BE2C (cell line): ENCODE measurements around the gene SYT14.
"Not testable (repeated sequence)": the region's sequence is repeated elsewhere in the genome, so short reads cannot be mapped to it uniquely, and the experiment has no call there.

Experiments used
- DNase-seq: peaks from one replicate; pipeline ENCODE4 v3.0.0-alpha.2; 2020
- H3K27me3 ChIP-seq: fragments of 250-450 bp; sonication (Bioruptor Pico); 2 replicates; pipeline ENCODE4 v1.5.1; 2020; ENCODE audit warnings: mild to moderate bottlenecking
- H3K36me3 ChIP-seq: fragments of 250-450 bp; sonication (Bioruptor Pico); 2 replicates; pipeline ENCODE4 v1.5.1; 2020; ENCODE audit warnings: mild to moderate bottlenecking
- H3K4me1 ChIP-seq: fragments of 250-450 bp; sonication (Bioruptor Pico); 2 replicates; pipeline ENCODE4 v1.5.1; 2020
- H3K4me3 ChIP-seq: 2 replicates; pipeline ENCODE4 v1.5.1; 2011; ENCODE audit warnings: low read depth, low read length
- H3K9me3 ChIP-seq: fragments of 250-450 bp; sonication (Bioruptor Pico); 2 replicates; pipeline ENCODE4 v1.5.1; 2020
- CTCF ChIP-seq: IDR thresholded peaks from 2 replicates; pipeline ENCODE4 v1.5.1; 2012; ENCODE audit warnings: mild to moderate bottlenecking, low read depth, low read length

The SYT14 gene

GRCh38 chr1:210170220-210170619 lies 232.2 kb downstream of the SYT14 start:
- no peaks in the 10 kb centered on the region for H3K9me3 ChIP-seq
- H3K36me3 ChIP-seq: no peaks in the 10 kb centered on the region
- no peaks in the 10 kb centered on the region for H3K4me1 ChIP-seq
- no peak for TF ChIP-seq CTCF
- no peak for DNase-seq
- no peak overlapping the region for H3K4me3 ChIP-seq
- no peaks in the 10 kb centered on the region for H3K27me3 ChIP-seq

GRCh38 chr1:210174133-210174532 lies 236.1 kb downstream of the SYT14 start:
- no peak for DNase-seq
- Histone ChIP-seq H3K4me1 (peaks cover 3% of the 10 kb centered on the region; the same call in 1 of the 2 replicates), H3K36me3 (no peaks in the 10 kb centered on the region), H3K4me3 (no peak overlapping the region), H3K27me3 (no peaks in the 10 kb centered on the region), H3K9me3 (no peaks in the 10 kb centered on the region)
- TF ChIP-seq CTCF: no peak

- no peak overlapping the region for H3K4me3 ChIP-seq
- no peaks in the 10 kb centered on the region for H3K9me3 ChIP-seq
- DNase-seq: no peak
- H3K27me3 ChIP-seq: no peaks in the 10 kb centered on the region
- H3K36me3 ChIP-seq: no peaks in the 10 kb centered on the region
- no peaks in the 10 kb centered on the region for H3K4me1 ChIP-seq
- peak; percentile 27 for TF ChIP-seq CTCF
Observed at GRCh38 chr1:210185063-210185462, 247.0 kb downstream of the SYT14 start.

DNA sequence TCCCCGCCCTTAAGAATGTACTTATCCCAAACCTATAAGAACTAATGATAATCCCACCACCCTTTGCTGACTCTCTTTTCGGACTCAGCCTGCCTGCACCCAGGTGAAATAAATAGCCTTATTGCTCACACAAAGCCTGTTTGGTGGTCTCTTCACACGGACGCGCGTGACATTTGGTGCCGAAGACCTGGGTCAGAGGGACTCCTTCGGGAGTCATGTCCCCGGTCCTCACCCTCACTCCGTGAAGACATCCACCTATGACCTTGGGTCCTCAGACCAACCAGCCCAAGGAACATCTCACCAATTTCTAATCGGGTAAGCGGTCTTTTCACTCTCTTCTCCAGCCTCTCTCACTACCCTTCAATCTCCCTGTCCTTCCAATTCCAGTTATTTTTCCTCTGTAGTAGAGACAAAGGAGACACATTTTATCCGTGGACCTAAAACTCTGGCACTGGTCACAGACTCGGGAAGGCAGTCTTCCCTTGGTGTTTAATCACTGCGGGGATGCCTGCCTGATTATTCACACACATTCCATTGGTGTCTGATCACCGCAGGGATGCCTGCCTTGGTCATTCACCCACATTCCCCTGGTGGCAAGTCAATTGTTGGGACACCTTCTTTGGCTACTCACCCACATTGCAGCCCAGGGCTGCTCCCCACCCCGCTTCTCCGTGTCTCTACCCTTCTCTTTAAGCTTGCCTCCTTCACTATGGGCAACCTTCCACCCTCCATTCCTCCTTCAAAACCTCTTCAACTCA lies 250.0 kb downstream of the SYT14 start:
- not testable (repeated sequence) for DNase-seq, H3K4me3 ChIP-seq

GRCh38 chr1:210189426-210189825 lies 251.4 kb downstream of the SYT14 start:
- TF ChIP-seq CTCF: no peak
- no peak overlapping the region for H3K4me3 ChIP-seq
- H3K36me3 ChIP-seq: no peaks in the 10 kb centered on the region
- no peak for DNase-seq
- no peaks in the 10 kb centered on the region for H3K4me1 ChIP-seq
- no peaks in the 10 kb centered on the region for H3K27me3 ChIP-seq
- H3K9me3 ChIP-seq: no peaks in the 10 kb centered on the region

More for the DNA sequence above, 250.0 kb downstream of the SYT14 start:
- H3K9me3 ChIP-seq, H3K4me1 ChIP-seq, H3K36me3 ChIP-seq, H3K27me3 ChIP-seq: not testable (repeated sequence)

- no peaks in the 10 kb centered on the region for H3K27me3 ChIP-seq
- H3K36me3 ChIP-seq: no peaks in the 10 kb centered on the region
- H3K4me1 ChIP-seq: no peaks in the 10 kb centered on the region
- no peaks in the 10 kb centered on the region for H3K9me3 ChIP-seq
- H3K4me3 ChIP-seq: no peak overlapping the region
- no peak for DNase-seq
- no peak for TF ChIP-seq CTCF
Observed at GRCh38 chr1:210195635-210196160, 257.7 kb downstream of the SYT14 start.

- not testable (repeated sequence) for DNase-seq, H3K36me3 ChIP-seq, H3K9me3 ChIP-seq, H3K4me3 ChIP-seq, H3K27me3 ChIP-seq, H3K4me1 ChIP-seq
Observed at GRCh38 chr1:210196266-210196665, 258.2 kb downstream of the SYT14 start.
